ENCODE data around the gene TMEM161B.
"Not testable (repeated sequence)": the region's sequence is repeated elsewhere in the genome, so short reads cannot be mapped to it uniquely, and the experiment has no call there.

Gene TMEM161B

DNA sequence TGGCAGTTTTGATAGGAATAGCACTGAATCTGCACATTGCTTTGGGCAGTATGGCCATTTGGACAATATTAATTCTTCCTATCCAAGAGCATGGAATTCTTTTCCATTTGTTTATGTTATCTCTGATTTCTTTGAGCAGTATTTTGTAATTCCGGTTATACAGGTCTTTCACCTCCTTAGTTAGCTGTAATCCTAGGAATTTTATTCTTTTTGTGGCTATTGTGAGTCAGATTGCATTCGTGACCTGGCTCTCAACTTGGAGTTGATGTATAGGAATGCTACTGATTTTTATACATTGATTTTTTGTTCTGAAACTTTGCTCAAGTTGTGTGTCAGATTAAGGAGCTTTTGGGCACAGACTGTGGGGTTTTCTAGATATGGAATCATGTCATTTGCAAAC lies 24.0 kb downstream of the TMEM161B start:
- H3K36me3 ChIP-seq (replicated peaks): no peaks in the 10 kb centered on the region
- H3K4me1 ChIP-seq: peaks cover 27% of the 10 kb centered on the region
- no peaks in the 10 kb centered on the region for H3K27me3 ChIP-seq (ENCODE audit: low read depth)
- no peak for DNase-seq (ENCODE audit: low spot score in 2 of 2)
- no peaks in the 10 kb centered on the region for H3K9me3 ChIP-seq
- in situ Hi-C loops (cut with MboI; ENCODE audit: low sequenced_read_pairs): no loop called here
- H3K4me3 ChIP-seq: no peak overlapping the region

DNA sequence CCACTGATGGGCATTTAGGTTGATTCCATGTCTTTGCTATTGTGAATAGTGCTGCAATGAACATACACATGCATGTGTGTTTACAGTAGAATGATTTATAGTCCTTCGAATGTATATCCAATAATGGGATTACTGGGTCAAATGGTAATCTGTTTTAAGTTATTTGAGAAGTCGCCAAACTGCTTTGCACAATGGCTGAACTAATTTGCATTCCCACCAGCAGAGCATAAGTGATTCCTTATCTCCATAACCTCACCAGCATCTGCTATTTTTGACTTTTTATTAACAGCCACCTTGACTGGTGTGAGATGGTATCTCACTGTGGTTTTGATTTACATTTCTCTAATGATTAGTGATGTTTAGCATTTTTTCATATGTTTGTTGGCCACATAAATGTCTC lies 25.2 kb downstream of the TMEM161B start:
- H3K27me3 ChIP-seq (ENCODE audit: low read depth); H3K4me3 ChIP-seq; in situ Hi-C loops (cut with MboI; ENCODE audit: low sequenced_read_pairs); H3K36me3 ChIP-seq (replicated peaks); H3K9me3 ChIP-seq: not testable (repeated sequence)
- peak; percentile 43 to 84 for DNase-seq (ENCODE audit: low spot score in 2 of 2)
- peaks cover 36% of the 10 kb centered on the region for H3K4me1 ChIP-seq

DNA sequence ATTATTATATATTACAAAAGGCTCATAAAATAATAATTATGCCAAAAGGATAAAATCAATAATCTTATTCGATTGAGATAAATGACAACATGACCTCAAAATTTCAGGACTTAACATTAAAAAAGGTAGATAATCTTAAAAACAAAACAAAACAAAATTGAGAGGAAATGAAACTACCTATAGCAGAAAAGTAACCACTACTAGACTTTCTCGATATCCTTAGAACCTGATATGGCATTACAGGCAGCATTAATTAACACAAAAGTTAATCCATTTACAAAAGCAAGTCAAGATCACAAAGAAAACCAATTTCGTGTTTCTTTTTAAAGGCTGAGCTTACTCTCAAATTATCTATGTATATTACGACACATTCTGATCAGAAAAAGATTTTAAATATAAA lies 29.9 kb downstream of the TMEM161B start:
- no peak for DNase-seq (ENCODE audit: low spot score in 2 of 2)
- Histone ChIP-seq H3K4me1 (peaks cover 25% of the 10 kb centered on the region), H3K36me3 (replicated peaks) (no peaks in the 10 kb centered on the region), H3K9me3 (no peaks in the 10 kb centered on the region), H3K27me3 (ENCODE audit: low read depth) (no peaks in the 10 kb centered on the region), H3K4me3 (no peak overlapping the region)
- in situ Hi-C loops (cut with MboI; ENCODE audit: low sequenced_read_pairs): no loop called here

DNA sequence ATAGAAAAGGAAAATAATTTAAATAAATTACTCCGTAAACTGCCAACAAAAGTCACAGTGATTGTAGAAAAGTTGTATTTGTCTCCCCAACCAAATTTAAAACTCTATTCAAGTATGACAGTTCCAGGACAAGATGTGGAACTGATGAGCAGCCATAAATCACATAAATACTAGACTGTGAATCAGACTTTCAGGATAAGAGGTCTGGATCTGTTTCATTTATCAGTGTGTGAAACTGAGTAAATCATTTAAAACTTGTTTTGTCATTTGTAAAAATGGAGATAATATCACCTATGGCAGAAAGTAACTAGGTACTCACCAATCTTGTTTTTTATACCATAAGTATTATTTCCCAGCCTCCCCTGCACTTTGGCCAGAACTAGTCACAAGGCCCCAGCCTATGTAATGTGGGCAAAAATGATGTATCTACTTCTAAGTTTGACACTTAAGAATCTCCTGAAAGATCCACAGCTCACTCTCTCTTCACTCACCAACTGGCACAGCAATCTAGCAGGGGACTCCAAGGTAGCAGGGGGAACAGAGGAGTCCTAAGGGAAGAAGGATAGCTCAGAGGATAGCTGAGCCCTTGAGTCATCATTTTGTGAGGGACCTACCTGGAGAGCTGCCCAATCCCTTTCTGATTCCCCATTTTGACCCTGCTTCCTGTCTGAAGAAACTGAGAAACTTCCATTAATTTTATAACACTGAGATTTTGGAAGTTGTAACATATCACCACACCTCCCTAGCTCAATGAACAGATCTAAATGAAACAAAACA lies 31.6 kb downstream of the TMEM161B start:
- H3K9me3 ChIP-seq: no peaks in the 10 kb centered on the region
- in situ Hi-C loops (cut with MboI; ENCODE audit: low sequenced_read_pairs): no loop called here
- H3K4me1 ChIP-seq: peaks cover 17% of the 10 kb centered on the region
- H3K4me3 ChIP-seq: no peak overlapping the region
- no peak for DNase-seq (ENCODE audit: low spot score in 2 of 2)
- no peaks in the 10 kb centered on the region for H3K27me3 ChIP-seq (ENCODE audit: low read depth)
- H3K36me3 ChIP-seq (replicated peaks): no peaks in the 10 kb centered on the region

DNA sequence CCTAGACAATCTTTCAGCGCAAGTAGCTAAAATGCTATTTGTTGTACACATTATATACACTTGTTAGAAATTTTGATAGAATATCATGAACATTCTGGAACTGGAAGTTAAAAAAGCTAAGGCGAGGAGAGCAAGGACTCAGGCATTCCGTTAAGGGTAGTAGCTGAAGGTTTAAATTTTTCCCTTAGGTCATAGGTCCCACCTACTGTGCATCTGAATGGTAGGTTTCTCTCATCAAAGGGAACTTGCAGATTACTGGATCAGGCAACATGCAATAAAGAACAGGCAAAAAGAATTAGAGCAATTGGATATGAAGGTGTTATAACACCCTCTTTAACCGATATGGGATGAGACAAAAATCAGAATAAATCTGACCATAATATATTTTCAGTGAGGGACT lies 32.8 kb downstream of the TMEM161B start:
- in situ Hi-C loops (cut with MboI; ENCODE audit: low sequenced_read_pairs): no loop called here
- H3K9me3 ChIP-seq: no peaks in the 10 kb centered on the region
- no peaks in the 10 kb centered on the region for H3K27me3 ChIP-seq (ENCODE audit: low read depth)
- H3K36me3 ChIP-seq (replicated peaks): no peaks in the 10 kb centered on the region
- H3K4me1 ChIP-seq: peaks cover 19% of the 10 kb centered on the region
- no peak overlapping the region for H3K4me3 ChIP-seq
- DNase-seq (ENCODE audit: low spot score in 2 of 2): no peak

DNA sequence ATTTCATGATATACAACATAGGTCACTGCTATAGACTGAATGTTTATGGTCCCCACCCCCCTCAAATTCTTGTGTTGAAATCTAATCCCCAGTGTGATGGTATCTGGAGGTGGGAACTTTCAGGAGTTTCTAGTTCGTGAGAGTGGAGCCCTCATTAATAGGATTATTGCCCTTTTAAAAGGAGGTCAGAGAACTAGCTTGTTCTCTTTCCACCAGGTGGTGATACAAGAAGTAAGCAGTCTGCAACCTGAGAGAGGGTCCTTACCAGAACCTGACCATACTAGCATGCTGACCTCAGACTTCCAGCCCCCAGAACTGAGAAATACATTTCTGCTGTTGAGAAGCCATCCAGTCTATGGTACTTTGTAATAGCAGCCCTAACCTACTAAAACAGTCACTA lies 33.3 kb downstream of the TMEM161B start:
- H3K9me3 ChIP-seq: no peaks in the 10 kb centered on the region
- in situ Hi-C loops (cut with MboI; ENCODE audit: low sequenced_read_pairs): no loop called here
- no peak for DNase-seq (ENCODE audit: low spot score in 2 of 2)
- H3K4me3 ChIP-seq: no peak overlapping the region
- peaks cover 21% of the 10 kb centered on the region for H3K4me1 ChIP-seq
- no peaks in the 10 kb centered on the region for H3K36me3 ChIP-seq (replicated peaks)
- H3K27me3 ChIP-seq (ENCODE audit: low read depth): no peaks in the 10 kb centered on the region

DNA sequence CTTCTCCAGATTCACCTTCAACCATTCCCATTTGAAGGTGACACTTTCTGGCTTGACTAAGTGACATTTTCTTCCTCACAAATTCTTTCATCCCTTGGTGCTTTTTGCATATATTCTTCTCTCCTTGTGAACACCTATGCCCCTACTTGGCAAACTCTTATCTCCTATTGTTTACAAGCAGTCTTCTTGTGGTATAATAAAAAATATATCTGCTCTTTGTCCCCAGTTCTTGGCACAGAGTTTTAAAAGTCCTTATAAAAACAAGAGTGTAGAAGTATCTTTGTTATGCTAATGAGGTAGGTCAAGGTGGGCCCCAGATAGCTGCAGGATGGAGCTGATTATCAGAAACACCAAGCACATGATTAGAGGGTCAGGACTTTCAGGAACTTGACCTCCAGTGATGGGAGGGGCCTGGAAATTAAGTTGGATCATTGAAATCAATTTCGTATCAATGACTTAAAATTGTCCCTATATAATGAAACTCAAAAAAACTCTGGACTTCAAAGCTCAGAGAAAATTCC lies 38.0 kb downstream of the TMEM161B start:
- Histone ChIP-seq H3K4me1 (peaks cover 4% of the 10 kb centered on the region; the same call in 1 of the 2 replicates), H3K9me3 (no peaks in the 10 kb centered on the region), H3K4me3 (no peak overlapping the region), H3K36me3 (replicated peaks) (no peaks in the 10 kb centered on the region), H3K27me3 (ENCODE audit: low read depth) (no peaks in the 10 kb centered on the region)
- DNase-seq (ENCODE audit: low spot score in 2 of 2): no peak
- in situ Hi-C loops (cut with MboI; ENCODE audit: low sequenced_read_pairs): no loop called here

DNA sequence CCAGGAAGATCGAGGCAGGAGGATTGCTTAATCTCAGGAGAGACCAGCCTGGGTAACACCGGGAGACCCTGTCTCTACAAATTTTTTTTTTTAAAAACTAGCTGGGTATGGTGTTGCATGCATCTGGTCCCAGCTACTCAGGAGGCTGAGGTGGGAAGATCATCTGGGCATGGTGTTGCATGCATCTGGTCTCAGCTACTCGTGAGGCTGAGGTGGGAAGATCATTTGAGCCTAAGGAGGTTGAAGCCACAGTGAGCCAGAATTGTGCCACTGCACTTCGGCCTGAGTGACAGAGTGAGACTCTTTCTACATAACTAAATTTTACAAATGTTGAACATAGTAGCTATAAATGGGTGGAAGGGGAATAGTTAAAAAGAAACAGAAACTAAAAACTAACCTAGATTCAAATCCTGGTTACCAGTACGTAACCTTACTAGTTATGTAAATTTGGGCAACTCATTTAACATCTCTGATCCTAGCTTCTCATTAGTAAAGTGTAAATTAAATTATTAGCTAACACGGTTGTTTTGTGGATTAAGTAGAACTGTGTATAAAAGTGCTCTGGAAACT lies 41.7 kb downstream of the TMEM161B start:
- DNase-seq (ENCODE audit: low spot score in 2 of 2): no peak
- H3K4me3 ChIP-seq: no peak overlapping the region
- peaks cover 4% of the 10 kb centered on the region; the same call in 1 of the 2 replicates for H3K4me1 ChIP-seq
- H3K9me3 ChIP-seq: no peaks in the 10 kb centered on the region
- in situ Hi-C loops (cut with MboI; ENCODE audit: low sequenced_read_pairs): no loop called here
- no peaks in the 10 kb centered on the region for H3K36me3 ChIP-seq (replicated peaks)
- no peaks in the 10 kb centered on the region for H3K27me3 ChIP-seq (ENCODE audit: low read depth)

DNA sequence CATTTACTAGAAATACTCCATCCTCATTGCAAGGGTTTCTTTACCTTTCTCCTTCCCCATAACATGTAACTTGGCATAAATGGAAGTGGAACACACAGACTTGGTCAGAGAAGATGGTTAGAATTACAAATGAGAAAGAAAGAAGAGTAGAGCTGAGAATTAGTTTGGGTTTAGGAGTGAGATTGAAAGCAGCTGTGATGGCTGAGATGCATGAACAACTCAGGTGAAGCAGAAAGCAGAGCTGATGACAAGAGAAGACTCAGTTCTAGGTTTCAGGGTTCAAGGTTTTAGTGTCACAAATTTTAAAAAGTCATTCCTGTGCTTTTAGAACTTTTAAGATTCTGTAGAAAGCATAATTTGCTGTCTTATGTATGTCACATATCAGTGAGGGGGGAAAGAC lies 54.0 kb downstream of the TMEM161B start:
- Histone ChIP-seq H3K9me3 (no peaks in the 10 kb centered on the region), H3K4me3 (no peak overlapping the region), H3K4me1 (peaks cover 11% of the 10 kb centered on the region), H3K27me3 (ENCODE audit: low read depth) (no peaks in the 10 kb centered on the region), H3K36me3 (replicated peaks) (peaks cover 10% of the 10 kb centered on the region)
- in situ Hi-C loops (cut with MboI; ENCODE audit: low sequenced_read_pairs): no loop called here
- no peak for DNase-seq (ENCODE audit: low spot score in 2 of 2)

DNA sequence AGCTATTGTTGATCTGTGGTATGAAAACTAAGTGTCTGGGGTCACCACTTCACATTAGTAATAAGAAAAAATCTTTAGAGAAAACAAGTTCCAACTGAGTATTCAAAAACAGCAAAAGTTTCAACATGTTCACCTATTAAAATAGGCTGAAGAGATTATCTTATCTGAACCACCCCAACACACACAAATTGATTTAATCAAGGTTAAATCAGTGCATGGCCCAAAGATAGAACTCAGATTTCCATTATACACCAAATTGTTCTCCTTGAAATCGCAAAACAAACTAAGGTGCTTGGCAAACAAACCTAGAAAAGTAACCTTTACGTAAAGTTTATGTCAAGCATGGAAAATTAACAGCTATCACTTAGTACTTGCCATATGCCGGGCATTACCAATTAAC lies 61.1 kb downstream of the TMEM161B start:
- Histone ChIP-seq H3K4me1 (peaks cover 21% of the 10 kb centered on the region), H3K9me3 (no peaks in the 10 kb centered on the region), H3K4me3 (no peak overlapping the region), H3K27me3 (ENCODE audit: low read depth) (no peaks in the 10 kb centered on the region), H3K36me3 (replicated peaks) (no peaks in the 10 kb centered on the region; the same call in 1 of the 2 replicates)
- no peak for DNase-seq (ENCODE audit: low spot score in 2 of 2)
- in situ Hi-C loops (cut with MboI; ENCODE audit: low sequenced_read_pairs): no loop called here

DNA sequence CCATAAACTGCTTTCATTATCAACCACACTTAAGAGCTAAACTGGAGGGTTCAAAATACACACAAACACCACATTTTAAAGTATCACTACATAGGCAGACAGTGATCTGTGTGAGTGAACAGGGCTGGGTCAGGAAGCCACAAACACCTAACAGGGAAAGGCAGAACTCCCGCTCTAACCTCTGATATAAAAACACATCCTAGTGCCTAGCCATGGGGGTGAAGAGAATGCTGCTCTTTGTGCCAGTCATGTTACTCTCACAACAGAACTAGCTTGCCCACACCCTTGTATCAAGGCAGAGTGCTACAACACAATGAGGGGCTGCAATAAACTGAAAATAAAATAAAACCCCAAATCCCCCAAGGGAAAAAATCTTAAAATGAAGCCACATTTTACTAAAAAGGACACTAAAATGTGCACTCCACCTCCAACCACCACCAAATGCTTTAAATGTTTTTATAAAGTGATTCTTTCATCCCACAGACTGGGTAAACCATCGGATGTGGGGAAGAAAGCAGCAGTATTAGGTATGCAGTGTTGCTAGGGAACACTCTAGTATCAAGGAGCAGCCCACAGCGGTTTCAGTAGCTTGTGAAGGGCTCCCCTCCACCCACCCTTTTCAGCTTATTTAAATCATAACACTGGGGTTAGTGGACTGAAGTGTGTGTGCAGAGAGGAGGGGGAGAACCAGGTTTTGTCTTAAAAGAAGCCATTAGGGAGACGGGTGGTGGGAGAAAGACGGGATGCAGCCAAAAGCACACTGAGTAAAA lies 64.5 kb downstream of the TMEM161B start:
- H3K27me3 ChIP-seq (ENCODE audit: low read depth): no peaks in the 10 kb centered on the region
- peak in 1 of 2 experiments; percentile 40 for DNase-seq (ENCODE audit: low spot score in 2 of 2)
- H3K36me3 ChIP-seq (replicated peaks): no peaks in the 10 kb centered on the region; the same call in 1 of the 2 replicates
- no peaks in the 10 kb centered on the region for H3K9me3 ChIP-seq
- H3K4me3 ChIP-seq: no peak overlapping the region
- peaks cover 9% of the 10 kb centered on the region for H3K4me1 ChIP-seq
- in situ Hi-C loops (cut with MboI; ENCODE audit: low sequenced_read_pairs): no loop called here

DNA sequence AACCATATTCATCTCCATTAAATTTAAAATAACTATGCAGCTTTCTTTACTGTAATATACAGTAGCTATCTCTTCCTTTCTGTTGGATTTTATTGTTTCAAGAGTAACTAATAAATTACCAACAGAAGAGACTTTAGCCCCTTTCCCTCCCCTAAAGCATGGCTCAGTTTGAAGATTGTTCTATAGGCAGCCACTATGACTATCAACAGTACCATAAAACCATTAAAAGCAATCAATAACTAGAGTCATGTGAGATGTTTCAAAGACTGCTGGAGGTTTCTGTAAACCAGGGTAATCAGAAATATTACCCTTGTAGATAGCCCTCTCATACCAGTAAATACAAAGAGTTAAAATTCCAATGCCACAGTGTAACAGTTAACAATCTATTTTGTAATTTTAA lies 73.0 kb downstream of the TMEM161B start:
- no peaks in the 10 kb centered on the region for H3K4me1 ChIP-seq
- H3K36me3 ChIP-seq (replicated peaks): peaks cover 7% of the 10 kb centered on the region
- no peak overlapping the region for H3K4me3 ChIP-seq
- H3K9me3 ChIP-seq: no peaks in the 10 kb centered on the region
- H3K27me3 ChIP-seq (ENCODE audit: low read depth): no peaks in the 10 kb centered on the region
- no peak for DNase-seq (ENCODE audit: low spot score in 2 of 2)
- in situ Hi-C loops (cut with MboI; ENCODE audit: low sequenced_read_pairs): no loop called here

DNA sequence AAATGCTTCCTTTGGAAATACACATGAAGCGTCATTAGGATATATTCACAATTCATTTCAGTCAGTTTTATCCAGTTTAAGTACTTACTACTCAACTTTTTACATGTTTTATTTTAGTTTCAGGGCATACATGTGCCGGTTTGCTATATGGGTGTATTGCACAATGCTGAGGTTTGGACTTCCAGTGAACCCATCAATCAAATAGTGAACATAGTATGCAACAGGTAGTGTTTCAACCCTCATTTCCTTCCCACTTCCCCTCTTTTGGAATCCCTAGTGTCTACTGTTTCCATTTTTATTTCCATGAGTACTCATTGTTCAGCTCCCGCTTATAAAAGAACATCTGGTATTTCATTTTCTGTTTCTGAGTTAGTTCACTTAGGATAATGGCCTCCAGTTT lies 74.7 kb downstream of the TMEM161B start:
- H3K9me3 ChIP-seq: no peaks in the 10 kb centered on the region
- no peak overlapping the region for H3K4me3 ChIP-seq
- DNase-seq (ENCODE audit: low spot score in 2 of 2): no peak
- in situ Hi-C loops (cut with MboI; ENCODE audit: low sequenced_read_pairs): no loop called here
- H3K4me1 ChIP-seq: no peaks in the 10 kb centered on the region
- H3K27me3 ChIP-seq (ENCODE audit: low read depth): no peaks in the 10 kb centered on the region
- H3K36me3 ChIP-seq (replicated peaks): peaks cover 7% of the 10 kb centered on the region

All from HAP-1 (cell line).